Measurements from ENCODE around the gene METTL22. TPM values are rescaled to one million over a fixed set of nuclear protein-coding genes. Genes with fewer than 3 reads are reported as not detected.

Gene METTL22
- polyA plus RNA-seq, 2 of the 4 experiments (the other 2 are of a cell fraction), result 21.0 to 40.9 TPM

DNA sequence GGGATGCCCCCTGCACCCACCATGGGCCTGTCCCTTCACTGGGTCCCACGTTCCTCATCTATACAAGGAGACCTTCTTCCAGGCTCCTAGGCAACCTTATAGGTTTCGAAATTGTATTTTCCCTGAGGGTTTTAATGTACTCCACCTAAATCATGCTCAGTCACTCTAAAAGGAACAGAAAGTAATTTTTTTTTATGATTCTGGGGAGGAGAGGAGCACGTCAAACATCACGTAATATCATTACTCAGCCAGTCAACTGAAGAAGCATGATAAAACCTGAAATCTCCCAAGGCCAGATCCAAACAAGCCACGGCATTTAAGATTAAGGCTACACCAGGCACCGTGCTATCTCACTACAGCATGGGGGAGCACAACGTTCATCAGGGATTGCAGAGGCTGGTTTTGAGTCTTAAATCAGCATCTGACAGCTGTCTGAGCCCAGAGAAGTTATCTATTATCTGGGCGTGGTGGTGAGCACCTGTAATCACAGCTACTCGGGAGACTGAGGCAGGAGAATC, 27.3 kb upstream of the METTL22 start:
- Histone ChIP-seq H3K4me2 (no peak overlapping the region), H3K9me3 (peaks cover 11% of the 10 kb centered on the region; the same call in 1 of the 3 replicates), H3K4me3 (no peak overlapping the region), H3K27ac (no peak overlapping the region), H3K4me1 (no peaks in the 10 kb centered on the region)
- ChIA-PET POLR2A (no interaction called here), CTCF (no interaction called here)
- DNase-seq (ENCODE audit: low read depth in 1 of 2, low spot score in 1 of 2), result no peak
- ATAC-seq, result no peak
- no peak for FAIRE-seq
- TF ChIP-seq POLR2AphosphoS2 (conservative IDR thresholded peaks at IDR 0.05; ENCODE audit: low read length) (no peak), HOXA7 (CRISPR knock-in tag; IDR thresholded peaks at IDR 0.05) (no peak), EHF (CRISPR knock-in tag; IDR thresholded peaks at IDR 0.05) (no peak), ZNF302 (CRISPR knock-in tag; IDR thresholded peaks at IDR 0.05) (no peak), KDM5A (IDR thresholded peaks at IDR 0.05) (no peak), CEBPB (IDR thresholded peaks at IDR 0.05) (no peak), NR3C1 (IDR thresholded peaks at IDR 0.05) (no peak), RCOR1 (IDR thresholded peaks at IDR 0.05; ENCODE audit: low read depth, low read length) (no peak), TFCP2L1 (CRISPR knock-in tag; IDR thresholded peaks at IDR 0.05) (no peak), NFE2L2 (conservative IDR thresholded peaks at IDR 0.05; ENCODE audit: low read length) (no peak), ZC3H11A (IDR thresholded peaks at IDR 0.05) (no peak)
- 16% methylated on average over 4 of the region's 9 CpGs for WGBS (ENCODE audit: missing lambda C conversion rate)

DNA sequence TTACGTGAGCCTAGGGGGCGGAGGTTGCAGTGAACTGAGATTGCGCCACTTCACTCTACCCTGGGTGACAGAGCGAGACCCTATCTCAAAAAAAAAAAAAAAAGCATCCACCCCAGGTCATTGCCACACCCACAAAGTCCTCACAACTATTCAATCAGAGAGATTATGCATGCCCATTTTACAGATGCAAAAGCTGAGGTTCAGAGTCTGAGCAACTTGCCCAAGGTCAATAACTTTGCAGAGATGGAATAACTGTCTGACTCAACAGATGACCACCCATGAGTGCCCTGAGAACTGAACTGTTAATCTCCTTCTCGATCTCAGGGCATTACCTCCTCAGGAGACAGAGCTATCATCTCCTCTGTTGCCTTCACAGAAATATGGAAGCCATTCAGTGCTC, 25.7 kb upstream of the METTL22 start:
- POLR2A ChIA-PET, result no interaction called here
- no peak for TF ChIP-seq ZNF302 (CRISPR knock-in tag; IDR thresholded peaks at IDR 0.05)
- TF ChIP-seq ZFP36 (IDR thresholded peaks at IDR 0.05; ENCODE audit: borderline replicate concordance, partially characterized antibody), result no peak
- TF ChIP-seq EHF (CRISPR knock-in tag; IDR thresholded peaks at IDR 0.05), result no peak
- TF ChIP-seq SMC3 (IDR thresholded peaks at IDR 0.05), result no peak
- TF ChIP-seq, protein P1, sequence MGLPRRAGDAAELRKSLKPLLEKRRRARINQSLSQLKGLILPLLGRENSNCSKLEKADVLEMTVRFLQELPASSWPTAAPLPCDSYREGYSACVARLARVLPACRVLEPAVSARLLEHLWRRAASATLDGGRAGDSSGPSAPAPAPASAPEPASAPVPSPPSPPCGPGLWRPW (IDR thresholded peaks at IDR 0.05), result no peak
- TF ChIP-seq RARB (CRISPR knock-in tag; IDR thresholded peaks at IDR 0.05), result no peak
- TF ChIP-seq, protein P2, sequence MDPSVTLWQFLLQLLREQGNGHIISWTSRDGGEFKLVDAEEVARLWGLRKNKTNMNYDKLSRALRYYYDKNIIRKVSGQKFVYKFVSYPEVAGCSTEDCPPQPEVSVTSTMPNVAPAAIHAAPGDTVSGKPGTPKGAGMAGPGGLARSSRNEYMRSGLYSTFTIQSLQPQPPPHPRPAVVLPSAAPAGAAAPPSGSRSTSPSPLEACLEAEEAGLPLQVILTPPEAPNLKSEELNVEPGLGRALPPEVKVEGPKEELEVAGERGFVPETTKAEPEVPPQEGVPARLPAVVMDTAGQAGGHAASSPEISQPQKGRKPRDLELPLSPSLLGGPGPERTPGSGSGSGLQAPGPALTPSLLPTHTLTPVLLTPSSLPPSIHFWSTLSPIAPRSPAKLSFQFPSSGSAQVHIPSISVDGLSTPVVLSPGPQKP (IDR thresholded peaks at IDR 0.05; ENCODE audit: low read depth, low read length), result no peak
- no peak for TF ChIP-seq POLR2AphosphoS2 (conservative IDR thresholded peaks at IDR 0.05; ENCODE audit: low read length)
- TF ChIP-seq, protein P3, sequence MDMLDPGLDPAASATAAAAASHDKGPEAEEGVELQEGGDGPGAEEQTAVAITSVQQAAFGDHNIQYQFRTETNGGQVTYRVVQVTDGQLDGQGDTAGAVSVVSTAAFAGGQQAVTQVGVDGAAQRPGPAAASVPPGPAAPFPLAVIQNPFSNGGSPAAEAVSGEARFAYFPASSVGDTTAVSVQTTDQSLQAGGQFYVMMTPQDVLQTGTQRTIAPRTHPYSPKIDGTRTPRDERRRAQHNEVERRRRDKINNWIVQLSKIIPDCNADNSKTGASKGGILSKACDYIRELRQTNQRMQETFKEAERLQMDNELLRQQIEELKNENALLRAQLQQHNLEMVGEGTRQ (IDR thresholded peaks at IDR 0.05), result no peak
- no peak for TF ChIP-seq RCOR1 (IDR thresholded peaks at IDR 0.05; ENCODE audit: low read depth, low read length)
- TF ChIP-seq KDM1A (IDR thresholded peaks at IDR 0.05; ENCODE audit: low read depth), result no peak
- TF ChIP-seq EP300 (IDR thresholded peaks at IDR 0.05), result no peak
- TF ChIP-seq MAFK (IDR thresholded peaks at IDR 0.05; ENCODE audit: partially characterized antibody), result no peak
- TF ChIP-seq, protein P4, sequence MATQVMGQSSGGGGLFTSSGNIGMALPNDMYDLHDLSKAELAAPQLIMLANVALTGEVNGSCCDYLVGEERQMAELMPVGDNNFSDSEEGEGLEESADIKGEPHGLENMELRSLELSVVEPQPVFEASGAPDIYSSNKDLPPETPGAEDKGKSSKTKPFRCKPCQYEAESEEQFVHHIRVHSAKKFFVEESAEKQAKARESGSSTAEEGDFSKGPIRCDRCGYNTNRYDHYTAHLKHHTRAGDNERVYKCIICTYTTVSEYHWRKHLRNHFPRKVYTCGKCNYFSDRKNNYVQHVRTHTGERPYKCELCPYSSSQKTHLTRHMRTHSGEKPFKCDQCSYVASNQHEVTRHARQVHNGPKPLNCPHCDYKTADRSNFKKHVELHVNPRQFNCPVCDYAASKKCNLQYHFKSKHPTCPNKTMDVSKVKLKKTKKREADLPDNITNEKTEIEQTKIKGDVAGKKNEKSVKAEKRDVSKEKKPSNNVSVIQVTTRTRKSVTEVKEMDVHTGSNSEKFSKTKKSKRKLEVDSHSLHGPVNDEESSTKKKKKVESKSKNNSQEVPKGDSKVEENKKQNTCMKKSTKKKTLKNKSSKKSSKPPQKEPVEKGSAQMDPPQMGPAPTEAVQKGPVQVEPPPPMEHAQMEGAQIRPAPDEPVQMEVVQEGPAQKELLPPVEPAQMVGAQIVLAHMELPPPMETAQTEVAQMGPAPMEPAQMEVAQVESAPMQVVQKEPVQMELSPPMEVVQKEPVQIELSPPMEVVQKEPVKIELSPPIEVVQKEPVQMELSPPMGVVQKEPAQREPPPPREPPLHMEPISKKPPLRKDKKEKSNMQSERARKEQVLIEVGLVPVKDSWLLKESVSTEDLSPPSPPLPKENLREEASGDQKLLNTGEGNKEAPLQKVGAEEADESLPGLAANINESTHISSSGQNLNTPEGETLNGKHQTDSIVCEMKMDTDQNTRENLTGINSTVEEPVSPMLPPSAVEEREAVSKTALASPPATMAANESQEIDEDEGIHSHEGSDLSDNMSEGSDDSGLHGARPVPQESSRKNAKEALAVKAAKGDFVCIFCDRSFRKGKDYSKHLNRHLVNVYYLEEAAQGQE (IDR thresholded peaks at IDR 0.05), result no peak
- no peak for TF ChIP-seq SREBF2 (IDR thresholded peaks at IDR 0.05)
- TF ChIP-seq, protein P5, sequence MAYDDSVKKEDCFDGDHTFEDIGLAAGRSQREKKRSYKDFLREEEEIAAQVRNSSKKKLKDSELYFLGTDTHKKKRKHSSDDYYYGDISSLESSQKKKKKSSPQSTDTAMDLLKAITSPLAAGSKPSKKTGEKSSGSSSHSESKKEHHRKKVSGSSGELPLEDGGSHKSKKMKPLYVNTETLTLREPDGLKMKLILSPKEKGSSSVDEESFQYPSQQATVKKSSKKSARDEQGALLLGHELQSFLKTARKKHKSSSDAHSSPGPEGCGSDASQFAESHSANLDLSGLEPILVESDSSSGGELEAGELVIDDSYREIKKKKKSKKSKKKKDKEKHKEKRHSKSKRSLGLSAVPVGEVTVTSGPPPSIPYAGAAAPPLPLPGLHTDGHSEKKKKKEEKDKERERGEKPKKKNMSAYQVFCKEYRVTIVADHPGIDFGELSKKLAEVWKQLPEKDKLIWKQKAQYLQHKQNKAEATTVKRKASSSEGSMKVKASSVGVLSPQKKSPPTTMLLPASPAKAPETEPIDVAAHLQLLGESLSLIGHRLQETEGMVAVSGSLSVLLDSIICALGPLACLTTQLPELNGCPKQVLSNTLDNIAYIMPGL (CRISPR knock-in tag; IDR thresholded peaks at IDR 0.05; ENCODE audit: borderline replicate concordance), result no peak
- CTCF ChIA-PET, result interaction anchor here (0.5 kb wide), 1 partner anchor 34 kb away, joined by 3 read pairs; no protein-coding TSS in a partner anchor
- H3K4me1 ChIP-seq, result no peaks in the 10 kb centered on the region
- ATAC-seq (no peak), FAIRE-seq (no peak), DNase-seq (ENCODE audit: low read depth in 1 of 2, low spot score in 1 of 2) (no peak)
- H3K9me3 ChIP-seq, result peaks cover 11% of the 10 kb centered on the region; the same call in 1 of the 3 replicates
- H3K4me2 ChIP-seq, result no peak overlapping the region
- H3K4me3 ChIP-seq, result no peak overlapping the region
- 13% methylated on average over 5 of the region's 5 CpGs for WGBS (ENCODE audit: missing lambda C conversion rate)
- no peak overlapping the region for H3K27ac ChIP-seq

Data from A549 (cell line).